Lung microvascular endothelial cell (primary cell): ENCODE measurements around the gene URI1. TPM values are rescaled to one million over a fixed set of nuclear protein-coding genes. Genes with fewer than 3 reads are reported as not detected.

Experiments
- DNase-seq, 2 donors: peaks; one replicate each; pipeline versions ENCODE4 v3.0.0 to v3.0.0-alpha.2; 2010; ENCODE audit warnings: low read depth in 2 of 2
- total RNA-seq: library from RNA; depleted of rRNA; stranded (reverse); fragments of >200 nt; gene quantifications from 2 replicates; pipeline ENCODE4 v1.2.1, GENCODE V29; 2014

URI1 gene
- total RNA-seq, 1 donor from 2014 or later: 22.2 TPM

GRCh38 chr19:30054210-30054609, 112.2 kb downstream of the URI1 start:
- DNase-seq: no peak

DNA sequence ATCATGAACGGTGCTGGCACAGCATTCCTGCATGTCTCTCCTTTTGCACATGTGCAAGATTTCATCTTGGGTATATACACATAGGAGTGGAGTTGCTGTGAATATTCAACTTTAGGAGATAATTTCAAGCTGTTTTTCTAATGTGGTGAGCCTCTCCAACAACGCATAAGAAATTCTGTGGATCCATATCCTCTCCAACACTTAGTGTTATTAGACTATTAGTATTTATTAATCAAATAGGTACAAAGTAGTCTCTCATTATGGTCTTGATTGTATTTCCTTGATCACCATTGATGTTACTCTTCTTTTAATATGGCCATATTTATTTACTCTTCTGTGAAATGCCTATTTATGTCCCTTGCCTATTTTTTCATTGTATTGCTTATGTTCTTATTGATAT, 114.5 kb downstream of the URI1 start:
- DNase-seq: no peak

- DNase-seq: no peak
These were observed 117.9 kb downstream of the URI1 start for GRCh38 chr19:30059741-30060457.

DNA sequence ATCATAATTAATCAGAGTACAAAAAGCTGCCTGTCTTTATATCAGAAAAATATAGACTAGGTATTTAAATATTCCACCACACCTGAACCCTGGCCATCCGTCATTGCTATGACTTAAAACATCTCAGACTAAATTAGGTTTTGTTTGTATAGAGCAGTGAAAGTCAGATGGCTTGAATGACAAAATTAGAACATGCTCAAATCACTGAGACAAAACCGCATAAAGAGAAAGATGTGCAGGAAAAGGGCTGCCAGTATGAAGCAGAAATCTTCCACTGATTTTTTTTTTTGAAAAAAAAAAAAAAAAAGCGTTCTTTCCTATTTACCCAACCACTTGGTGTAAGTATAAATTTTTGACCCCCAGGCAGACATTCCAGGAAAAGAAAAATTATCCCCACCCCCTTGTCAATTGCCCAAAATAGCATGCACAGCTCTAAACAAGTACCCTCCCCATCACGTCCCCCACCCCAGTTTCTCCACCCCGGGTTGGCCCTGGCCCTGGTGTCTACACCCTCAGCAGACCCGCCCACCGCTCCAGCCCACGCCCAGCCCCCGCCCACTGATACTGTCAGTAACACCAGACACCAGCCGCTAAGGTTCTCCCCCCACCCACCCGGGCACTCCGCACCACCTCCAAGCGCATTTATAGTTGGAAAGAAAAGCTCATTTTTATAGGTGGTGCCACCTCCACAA, 118.6 kb downstream of the URI1 start:
- DNase-seq: no peak

DNA sequence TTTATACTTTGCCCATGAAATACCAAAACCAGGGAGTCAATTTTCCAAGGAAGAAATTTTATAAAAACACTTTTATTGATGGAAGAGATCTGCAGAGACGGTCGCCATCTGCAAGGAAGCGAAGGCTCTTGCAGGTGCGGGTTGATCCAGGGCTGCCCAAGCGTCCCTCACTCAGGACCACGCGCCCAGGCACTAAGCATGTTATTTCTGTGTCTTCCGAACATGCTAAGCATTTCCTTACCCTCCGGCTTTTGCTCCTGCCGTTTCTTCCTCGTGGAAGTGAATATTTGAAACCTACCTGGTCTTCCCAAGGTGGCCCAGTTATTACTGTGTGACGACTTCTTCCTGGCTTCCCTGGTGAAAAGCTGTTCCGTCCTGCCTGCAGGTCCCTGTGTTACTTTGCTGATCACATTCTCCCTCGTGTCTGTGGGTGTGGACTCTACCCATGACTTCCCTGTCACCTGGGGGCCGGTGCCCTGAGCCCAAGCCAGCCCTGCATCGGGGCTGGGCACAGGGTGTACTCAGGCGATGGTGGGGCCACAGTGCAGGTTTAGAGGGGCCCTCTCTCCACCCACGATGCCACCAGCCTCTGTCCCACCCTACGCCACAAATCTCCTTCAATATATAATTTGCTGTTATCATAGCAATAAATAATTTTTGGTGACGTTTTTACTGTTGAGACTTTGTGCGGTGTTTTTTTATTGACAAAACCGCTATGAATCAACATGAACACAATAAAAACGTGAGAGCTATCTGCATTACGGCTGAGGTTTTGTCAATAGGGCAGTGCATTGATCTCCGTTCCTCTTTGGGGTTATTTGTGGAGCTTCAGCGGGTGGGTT, 119.4 kb downstream of the URI1 start:
- DNase-seq: no peak

DNA sequence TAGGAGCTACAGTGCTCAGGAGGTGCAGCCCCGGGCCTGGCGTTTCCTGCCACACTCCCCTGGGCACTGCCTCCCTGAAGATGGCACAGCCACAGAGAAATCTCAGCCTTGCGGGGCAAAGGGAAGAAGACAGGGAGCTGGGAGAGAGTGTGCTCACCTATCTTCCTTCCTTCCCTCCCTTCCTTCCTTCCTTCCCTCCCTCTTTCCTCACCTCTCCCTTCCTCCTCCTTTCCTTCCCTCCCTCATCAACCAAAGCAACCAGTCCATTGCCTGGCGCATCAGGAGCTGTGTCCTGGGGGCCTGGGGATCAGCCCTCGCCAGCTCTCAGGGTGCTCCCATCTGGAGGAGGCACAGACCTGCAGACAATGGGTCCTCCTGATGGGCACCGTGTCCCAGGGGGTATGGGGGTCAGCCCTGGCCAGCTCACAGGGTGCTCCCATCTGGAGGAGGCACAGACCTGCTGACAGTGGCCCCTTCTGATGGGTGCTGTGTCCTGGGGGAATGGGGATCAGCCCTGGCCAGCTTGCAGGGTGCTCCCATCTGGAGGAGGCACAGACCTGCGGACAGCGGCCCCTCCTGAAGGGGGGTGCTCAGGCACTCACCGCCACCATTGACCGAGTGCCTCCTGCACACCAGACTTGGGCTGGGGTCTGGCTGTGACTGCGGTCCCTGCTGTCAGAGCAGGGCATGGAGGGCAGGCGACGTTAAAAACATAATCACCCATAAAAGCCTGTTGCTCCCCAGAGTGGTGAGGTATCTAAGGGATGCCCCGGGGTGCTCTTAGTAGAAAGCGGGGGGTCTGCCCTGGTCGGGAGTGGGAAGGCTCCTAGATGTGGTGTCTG, 120.2 kb downstream of the URI1 start:
- no peak for DNase-seq

- no peak for DNase-seq
These were observed 121.0 kb downstream of the URI1 start for GRCh38 chr19:30062907-30063649.

DNA sequence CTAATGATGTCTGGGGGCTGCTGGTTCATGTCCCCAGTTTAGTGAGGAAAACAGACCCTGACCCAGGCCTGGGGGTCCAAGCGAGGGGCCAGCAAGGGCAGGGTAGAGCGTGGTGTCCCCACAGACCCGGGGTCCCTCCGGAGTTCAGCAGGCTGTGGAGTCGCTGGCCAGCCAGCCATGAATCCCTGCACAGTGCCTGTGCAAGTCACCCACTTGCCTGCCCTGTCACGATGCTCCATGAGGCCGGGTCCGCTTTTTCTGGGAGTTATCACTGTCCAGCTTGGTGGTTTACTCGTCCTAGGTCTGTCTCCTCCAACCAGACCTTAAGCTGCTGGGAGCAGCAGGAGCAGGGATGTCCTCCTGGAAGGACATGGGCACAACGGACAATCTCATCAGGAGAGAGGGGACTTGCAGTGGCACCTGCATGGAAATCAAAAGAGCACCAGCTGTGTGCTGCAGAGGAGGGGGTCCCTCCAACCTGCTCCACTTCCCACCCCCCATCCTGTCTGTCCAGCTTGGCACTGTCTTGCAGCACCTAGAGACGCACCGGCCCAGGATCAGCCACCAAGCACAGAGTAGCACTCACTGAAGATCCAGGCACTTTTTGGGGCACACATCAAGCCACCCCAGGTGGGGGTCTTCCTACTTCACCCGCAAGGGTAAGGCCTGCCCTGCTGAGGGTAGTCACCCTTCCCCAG, 121.8 kb downstream of the URI1 start:
- no peak for DNase-seq

GRCh38 chr19:30064348-30064699, 122.3 kb downstream of the URI1 start:
- DNase-seq: no peak

- no peak for DNase-seq
These were observed 122.9 kb downstream of the URI1 start for GRCh38 chr19:30064771-30065494.

DNA sequence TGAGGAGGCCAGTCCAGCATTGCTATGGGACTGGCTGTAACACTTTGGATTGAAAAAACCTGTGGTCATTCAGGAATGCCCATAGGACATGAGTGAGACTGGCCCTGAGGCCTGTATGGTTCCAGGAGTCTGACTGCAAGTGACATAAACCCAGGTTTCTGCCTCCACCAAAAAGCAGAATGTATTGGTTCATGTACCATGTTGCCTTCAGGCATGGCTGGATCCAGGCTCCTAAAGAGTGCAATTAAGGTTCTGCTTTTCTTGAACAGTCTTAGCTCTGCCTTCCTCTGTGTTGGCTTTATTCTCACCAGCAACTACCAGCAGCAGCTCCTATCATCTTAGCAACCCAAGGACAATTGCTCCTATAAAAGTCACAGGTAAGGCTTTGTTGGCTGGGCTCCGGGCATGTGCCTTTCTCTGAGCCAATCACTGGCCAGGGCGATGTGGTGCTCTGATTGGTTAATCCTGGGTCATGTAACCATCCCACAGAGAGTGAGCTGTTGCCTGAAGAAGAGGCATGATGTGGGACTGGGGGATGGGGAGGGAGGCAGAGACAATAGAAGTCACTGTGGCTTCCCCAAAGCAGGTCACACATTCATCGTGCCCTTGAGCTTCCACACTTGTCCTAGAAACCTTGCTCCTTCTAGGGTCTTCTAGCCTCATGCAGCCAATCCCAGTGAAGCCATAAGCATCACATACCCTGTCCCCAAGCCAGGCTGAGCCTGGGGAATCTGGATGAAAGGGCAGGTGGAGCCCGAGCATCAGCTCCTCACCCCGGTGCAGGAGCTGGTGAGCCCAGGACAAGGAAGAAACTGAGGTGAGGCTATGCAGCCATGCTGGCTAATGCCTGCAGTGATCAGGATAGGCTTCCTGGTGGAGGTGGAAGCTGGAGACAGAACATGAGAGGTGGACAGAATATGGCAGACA, 123.9 kb downstream of the URI1 start:
- DNase-seq: no peak

Other genes starting within 250 kb of the URI1 start
- gene C19orf12, start 227.0 kb upstream of the URI1 start, total RNA-seq: 11.1 and 18.8 TPM in 2 replicates
- 2.6 TPM in 2 replicates for gene CCNE1, start 130.2 kb upstream of the URI1 start, total RNA-seq